Measurements from ENCODE around the gene EMSY.
"Not testable (repeated sequence)": the region's sequence is repeated elsewhere in the genome, so short reads cannot be mapped to it uniquely, and the experiment has no call there.

DNA sequence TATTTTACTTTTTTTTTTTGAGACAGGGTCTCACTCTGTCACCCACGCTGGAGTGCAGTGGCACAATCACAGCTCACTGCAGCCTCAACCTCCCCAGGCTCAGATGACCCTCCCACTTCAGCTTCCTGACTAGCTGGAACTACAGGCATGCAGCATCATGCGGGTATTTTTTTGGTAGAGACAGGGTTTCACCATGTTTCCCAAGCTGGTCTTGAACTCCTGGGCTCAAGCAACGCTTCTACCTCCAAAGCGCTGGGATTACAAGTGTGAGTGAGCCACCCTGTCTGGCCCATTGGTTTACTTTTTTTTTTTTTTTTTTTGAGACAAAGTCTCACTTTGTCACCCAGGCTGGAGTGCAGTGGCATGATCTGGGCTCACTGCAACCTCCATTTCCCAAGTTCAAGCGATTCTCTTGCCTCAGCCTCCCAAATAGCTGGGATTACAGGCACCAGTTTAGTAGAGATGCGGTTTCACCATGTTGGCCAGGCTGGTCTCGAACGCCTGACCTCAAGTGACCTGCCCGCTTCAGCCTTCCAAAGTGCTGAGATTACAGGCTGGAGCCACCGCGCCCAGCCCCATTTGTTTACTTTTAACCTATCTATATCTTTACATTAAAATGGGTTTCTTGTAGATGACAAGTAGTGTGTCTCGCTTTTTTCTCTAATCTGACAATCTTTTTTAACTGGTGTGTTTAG lies 127.5 kb downstream of the EMSY start:
- TF ChIP-seq, protein P1, sequence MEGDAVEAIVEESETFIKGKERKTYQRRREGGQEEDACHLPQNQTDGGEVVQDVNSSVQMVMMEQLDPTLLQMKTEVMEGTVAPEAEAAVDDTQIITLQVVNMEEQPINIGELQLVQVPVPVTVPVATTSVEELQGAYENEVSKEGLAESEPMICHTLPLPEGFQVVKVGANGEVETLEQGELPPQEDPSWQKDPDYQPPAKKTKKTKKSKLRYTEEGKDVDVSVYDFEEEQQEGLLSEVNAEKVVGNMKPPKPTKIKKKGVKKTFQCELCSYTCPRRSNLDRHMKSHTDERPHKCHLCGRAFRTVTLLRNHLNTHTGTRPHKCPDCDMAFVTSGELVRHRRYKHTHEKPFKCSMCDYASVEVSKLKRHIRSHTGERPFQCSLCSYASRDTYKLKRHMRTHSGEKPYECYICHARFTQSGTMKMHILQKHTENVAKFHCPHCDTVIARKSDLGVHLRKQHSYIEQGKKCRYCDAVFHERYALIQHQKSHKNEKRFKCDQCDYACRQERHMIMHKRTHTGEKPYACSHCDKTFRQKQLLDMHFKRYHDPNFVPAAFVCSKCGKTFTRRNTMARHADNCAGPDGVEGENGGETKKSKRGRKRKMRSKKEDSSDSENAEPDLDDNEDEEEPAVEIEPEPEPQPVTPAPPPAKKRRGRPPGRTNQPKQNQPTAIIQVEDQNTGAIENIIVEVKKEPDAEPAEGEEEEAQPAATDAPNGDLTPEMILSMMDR (IDR thresholded peaks at IDR 0.05; ENCODE audit: insufficient read depth, low read depth, low read length) = not testable (repeated sequence)
- not testable (repeated sequence) for TF ChIP-seq EZH2 (IDR thresholded peaks at IDR 0.05; ENCODE audit: insufficient read depth, low read length)
